GM19043 (cell line): ENCODE results near the gene ZC3HAV1.
"Not testable (repeated sequence)": the region's sequence is repeated elsewhere in the genome, so short reads cannot be mapped to it uniquely, and the experiment has no call there.

ENCODE experiments used
- ATAC-seq: cut with Tn5 transposase; IDR thresholded peaks from one replicate; pipeline ENCODE4 v1.9.1; 2021; ENCODE audit warnings: low read depth; ENCODE audit not compliant: unreplicated experiment

The ZC3HAV1 gene

GRCh38 chr7:139114018-139114417 lies 4.5 kb upstream of the ZC3HAV1 start:
- ATAC-seq = no peak

- ATAC-seq = no peak
Observed at GRCh38 chr7:139112741-139113250, 3.3 kb upstream of the ZC3HAV1 start.

- ATAC-seq = no peak
Observed at GRCh38 chr7:139112316-139112715, 2.8 kb upstream of the ZC3HAV1 start.

- ATAC-seq = no peak
Observed at GRCh38 chr7:139111811-139112301, 2.3 kb upstream of the ZC3HAV1 start.

DNA sequence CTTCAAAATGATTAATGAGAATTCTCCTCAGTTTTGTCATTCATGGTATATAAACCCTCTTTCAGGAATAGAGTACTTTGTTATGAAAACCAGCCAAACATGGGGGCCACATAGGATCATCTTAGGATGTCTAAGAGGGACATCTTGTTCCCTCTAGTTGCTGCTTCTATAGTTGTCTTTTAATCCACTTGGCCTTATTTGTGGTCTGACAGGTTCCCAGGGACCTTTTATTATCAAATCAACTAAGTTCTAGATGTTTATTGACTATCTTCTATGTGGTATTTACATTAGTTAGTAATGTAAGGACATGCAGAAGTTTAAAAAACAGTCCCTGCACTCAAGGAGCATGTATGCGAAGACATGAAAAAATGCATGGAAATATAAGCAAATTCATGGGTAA lies 1.6 kb upstream of the ZC3HAV1 start:
- ATAC-seq = no peak

GRCh38 chr7:139109983-139110411 lies 477 bp upstream of the ZC3HAV1 start:
- ATAC-seq = no peak

GRCh38 chr7:139108266-139109187 lies 993 bp downstream of the ZC3HAV1 start:
- no peak for ATAC-seq

GRCh38 chr7:139106959-139107358 lies 2.6 kb downstream of the ZC3HAV1 start:
- no peak for ATAC-seq

GRCh38 chr7:139106227-139106626 lies 3.3 kb downstream of the ZC3HAV1 start:
- ATAC-seq = not testable (repeated sequence)

GRCh38 chr7:139105484-139105883 lies 4.0 kb downstream of the ZC3HAV1 start:
- no peak for ATAC-seq

GRCh38 chr7:139104091-139104450 lies 5.4 kb downstream of the ZC3HAV1 start:
- ATAC-seq = no peak

DNA sequence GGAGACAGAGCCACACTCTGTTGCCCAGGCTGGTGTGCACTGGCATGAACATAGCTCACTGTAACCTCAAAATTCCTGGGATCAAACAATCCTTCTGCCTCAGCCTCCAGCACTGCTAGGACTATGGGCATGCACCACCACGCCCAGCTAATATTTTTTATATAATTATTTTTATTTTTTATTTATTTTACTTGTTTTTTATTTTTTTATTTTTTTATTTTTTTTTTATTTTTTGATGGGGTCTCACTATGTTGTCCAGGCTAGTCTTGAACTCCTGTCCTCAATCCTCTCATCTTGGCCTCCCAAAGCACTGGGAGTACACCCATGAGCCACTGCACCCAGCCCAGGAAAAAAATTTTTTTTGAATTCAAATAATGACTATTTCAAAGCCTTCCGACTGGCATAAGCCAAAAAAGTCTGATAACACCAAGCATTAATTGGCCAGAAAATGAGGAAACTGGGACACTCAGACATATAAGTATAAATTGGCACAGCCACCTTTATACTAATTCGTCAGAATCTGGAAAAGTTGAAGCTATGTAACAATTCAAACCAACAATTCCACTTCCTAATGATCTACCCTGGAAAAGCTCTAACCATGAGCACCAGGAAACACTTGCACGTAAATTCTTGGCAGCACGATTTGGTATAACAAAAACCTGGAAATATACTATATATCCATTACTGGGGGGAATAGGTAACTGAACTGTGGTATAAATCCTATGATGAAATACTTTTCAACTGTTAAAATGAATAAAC lies 6.3 kb downstream of the ZC3HAV1 start:
- ATAC-seq = no peak

- not testable (repeated sequence) for ATAC-seq
Observed at GRCh38 chr7:139101637-139102158, 7.8 kb downstream of the ZC3HAV1 start.

DNA sequence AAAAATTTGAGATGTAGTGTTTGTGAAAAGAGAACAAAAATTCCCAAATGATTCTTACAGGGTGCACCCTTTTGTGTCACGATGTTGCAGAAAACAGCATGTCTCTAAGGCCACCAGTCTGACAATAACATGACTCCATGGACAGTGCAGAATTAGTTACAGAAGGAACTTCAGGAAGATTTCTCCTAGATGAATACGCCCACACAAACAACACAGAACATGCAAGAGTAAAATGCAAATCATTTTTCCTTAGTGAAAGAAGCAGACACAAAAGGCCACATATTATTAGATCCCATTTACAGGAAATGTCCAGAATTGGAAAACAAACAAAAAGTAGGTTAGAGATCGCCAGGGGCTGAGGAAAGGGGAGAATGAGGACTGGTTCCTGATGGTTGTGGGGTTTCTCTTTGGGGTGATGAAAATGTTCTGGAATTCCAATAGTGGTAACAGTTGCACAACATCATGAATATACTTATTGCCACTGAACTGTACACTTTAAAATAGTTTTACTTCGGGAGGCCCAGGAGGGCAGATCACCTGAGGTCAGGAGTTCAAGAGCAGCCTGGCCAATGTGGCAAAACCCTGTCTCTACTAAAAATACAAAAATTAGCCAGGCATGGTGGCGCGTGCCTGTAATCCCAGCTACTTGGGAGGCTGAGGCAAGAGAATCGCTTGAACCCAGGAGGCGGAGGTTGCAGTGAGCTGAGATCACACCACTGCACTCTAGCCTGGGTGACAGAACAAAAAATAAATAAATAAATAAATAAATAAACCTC lies 10.2 kb downstream of the ZC3HAV1 start:
- no peak for ATAC-seq

- ATAC-seq = peak; percentile 100
Observed at GRCh38 chr7:139095194-139095659, 14.3 kb downstream of the ZC3HAV1 start.

DNA sequence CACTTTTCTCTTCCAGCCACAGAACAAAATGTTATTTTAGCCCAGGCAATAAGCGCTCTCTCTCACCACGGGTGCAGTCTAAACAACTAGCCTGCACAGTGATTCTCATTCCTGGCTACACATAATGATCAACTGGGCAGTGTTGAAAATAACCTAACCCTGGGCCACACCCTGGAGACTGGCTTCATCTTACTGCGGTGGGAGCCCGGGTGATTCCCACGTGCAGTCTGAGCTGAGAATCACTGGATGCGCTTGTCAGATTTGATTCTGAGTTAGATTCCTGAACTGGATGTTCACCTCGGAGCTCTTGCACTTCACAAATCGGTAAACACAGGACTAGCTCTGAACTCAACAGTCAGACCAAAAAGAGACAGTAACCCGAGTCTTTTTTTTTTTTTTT lies 14.9 kb downstream of the ZC3HAV1 start:
- no peak for ATAC-seq

DNA sequence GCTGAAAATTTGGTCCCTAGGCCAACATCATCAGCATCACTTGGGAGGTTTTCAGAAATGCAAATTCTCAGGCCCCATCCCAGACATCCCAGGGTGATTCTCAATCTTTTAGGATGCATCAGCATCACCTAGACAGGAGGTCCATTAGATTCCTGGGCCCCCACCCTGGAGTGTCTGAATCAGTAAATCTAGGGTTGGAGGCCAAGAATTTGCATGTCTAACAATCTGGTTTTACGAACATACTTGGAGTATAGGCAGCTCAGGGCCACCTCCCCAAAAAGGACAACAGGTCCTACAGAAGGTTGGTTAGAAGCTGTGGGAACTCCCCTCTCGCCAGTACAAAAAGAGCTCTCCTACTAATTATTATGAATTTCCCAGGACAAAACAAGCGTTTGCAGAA lies 15.5 kb downstream of the ZC3HAV1 start:
- no peak for ATAC-seq

GRCh38 chr7:139093512-139093911 lies 16.0 kb downstream of the ZC3HAV1 start:
- not testable (repeated sequence) for ATAC-seq

- ATAC-seq = no peak
Observed at GRCh38 chr7:139092090-139092796, 17.3 kb downstream of the ZC3HAV1 start.

DNA sequence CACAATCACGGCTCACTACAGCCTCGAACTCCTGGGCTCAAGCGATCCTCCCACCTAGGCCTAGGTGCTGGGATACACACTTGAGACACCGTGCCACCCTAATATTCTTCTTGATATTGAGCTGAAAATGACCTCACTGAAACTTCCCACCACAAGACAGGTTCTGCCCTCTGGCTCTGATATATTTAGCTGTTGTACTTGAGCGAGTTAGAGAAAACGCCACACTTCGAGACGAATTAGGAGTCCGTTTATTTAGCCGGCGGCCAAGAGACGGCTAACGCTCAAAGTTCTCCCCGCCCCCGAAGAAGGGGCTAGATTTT lies 17.9 kb downstream of the ZC3HAV1 start:
- no peak for ATAC-seq
